Activated CD4-positive, alpha-beta T cell treated with anti-CD3 and anti-CD28 coated beads, Interleukin-10, Interleukin-2, amounts not matched to agents 100 ng/mL and 50 ng/mL, durations not matched to agents 16 hours and 8 hours (primary cell): Measurements from ENCODE around the gene PPP3CB.

Experiments
- DNase-seq: peaks from one replicate; pipeline ENCODE4 v3.0.0-alpha.2; 2020

The PPP3CB gene

GRCh38 chr10:73478636-73479035 lies 17.2 kb downstream of the PPP3CB start:
- peak; percentile 84 for DNase-seq

- no peak for DNase-seq
These were observed 24.6 kb downstream of the PPP3CB start for GRCh38 chr10:73471226-73471625.

GRCh38 chr10:73469579-73469978 lies 26.2 kb downstream of the PPP3CB start:
- DNase-seq: no peak

- no peak for DNase-seq
These were observed 28.6 kb downstream of the PPP3CB start for GRCh38 chr10:73467206-73467605.

GRCh38 chr10:73465978-73466726 lies 29.7 kb downstream of the PPP3CB start:
- DNase-seq: no peak

GRCh38 chr10:73460897-73461296 lies 34.9 kb downstream of the PPP3CB start:
- no peak for DNase-seq

GRCh38 chr10:73459683-73460314 lies 36.0 kb downstream of the PPP3CB start:
- DNase-seq: no peak

- no peak for DNase-seq
These were observed 39.5 kb downstream of the PPP3CB start for GRCh38 chr10:73456187-73456890.

GRCh38 chr10:73449113-73449512 lies 46.7 kb downstream of the PPP3CB start:
- DNase-seq: no peak

- no peak for DNase-seq
These were observed 47.4 kb downstream of the PPP3CB start for GRCh38 chr10:73448384-73448783.

GRCh38 chr10:73446926-73447325 lies 48.9 kb downstream of the PPP3CB start:
- no peak for DNase-seq

GRCh38 chr10:73444457-73444856 lies 51.4 kb downstream of the PPP3CB start:
- DNase-seq: no peak

- no peak for DNase-seq
These were observed 56.1 kb downstream of the PPP3CB start for GRCh38 chr10:73439605-73440312.

GRCh38 chr10:73439055-73439454 lies 56.8 kb downstream of the PPP3CB start:
- DNase-seq: no peak

- peak; percentile 28 for DNase-seq
These were observed 62.3 kb downstream of the PPP3CB start, which contains the start of gene MSS51 for GRCh38 chr10:73433538-73433867. TSS of gene MSS51 (minus strand) at chr10:73433561. CDS start at chr10:73428284, 5,277 bp downstream.

- no peak for DNase-seq
These were observed 62.9 kb downstream of the PPP3CB start for GRCh38 chr10:73432646-73433537.

GRCh38 chr10:73426318-73426717 lies 69.5 kb downstream of the PPP3CB start:
- no peak for DNase-seq

GRCh38 chr10:73424478-73424877 lies 71.3 kb downstream of the PPP3CB start:
- DNase-seq: no peak

GRCh38 chr10:73423309-73423708 lies 72.5 kb downstream of the PPP3CB start:
- DNase-seq: no peak

GRCh38 chr10:73416571-73416970 lies 79.3 kb downstream of the PPP3CB start:
- DNase-seq: no peak

- no peak for DNase-seq
These were observed 81.4 kb downstream of the PPP3CB start for GRCh38 chr10:73414230-73414945.
